Central memory CD8-positive, alpha-beta T cell (primary cell): ENCODE data around the gene MEOX2.

ENCODE experiments used
- ATAC-seq: fragments of 150-1000 bp; cut with Tn5 transposase; replicated peaks from 2 replicates; pipeline ENCODE4 v1.10.0; 2022; ENCODE audit warnings: mild to moderate bottlenecking, moderate FRiP score, moderate number of reproducible peaks; ENCODE audit not compliant: poor library complexity, severe bottlenecking; ENCODE audit errors: extremely low read depth
- DNase-seq, 2 donors: peaks; one replicate each; pipeline ENCODE4 v3.0.0; 2021; ENCODE audit warnings: low spot score in 2 of 2
- H3K27ac Mint-ChIP-seq: one replicate; pipeline ENCODE4 v1.8.0; 2022; ENCODE audit warnings: low read depth, mild to moderate bottlenecking, moderate library complexity, mixed read lengths
- H3K27me3 Mint-ChIP-seq: one replicate; pipeline ENCODE4 v1.8.0; 2022; ENCODE audit warnings: mixed read lengths
- H3K36me3 Mint-ChIP-seq: one replicate; pipeline ENCODE4 v1.8.0; 2022; ENCODE audit warnings: mild to moderate bottlenecking, moderate library complexity, mixed read lengths; ENCODE audit not compliant: insufficient read depth
- H3K4me1 Mint-ChIP-seq: one replicate; pipeline ENCODE4 v1.8.0; 2022; ENCODE audit warnings: mixed read lengths
- H3K4me3 Mint-ChIP-seq: one replicate; pipeline ENCODE4 v1.8.0; 2022; ENCODE audit warnings: mild to moderate bottlenecking, moderate library complexity, mixed read lengths
- H3K9me3 Mint-ChIP-seq: one replicate; pipeline ENCODE4 v1.8.0; 2022; ENCODE audit warnings: mixed read lengths

Gene MEOX2

DNA sequence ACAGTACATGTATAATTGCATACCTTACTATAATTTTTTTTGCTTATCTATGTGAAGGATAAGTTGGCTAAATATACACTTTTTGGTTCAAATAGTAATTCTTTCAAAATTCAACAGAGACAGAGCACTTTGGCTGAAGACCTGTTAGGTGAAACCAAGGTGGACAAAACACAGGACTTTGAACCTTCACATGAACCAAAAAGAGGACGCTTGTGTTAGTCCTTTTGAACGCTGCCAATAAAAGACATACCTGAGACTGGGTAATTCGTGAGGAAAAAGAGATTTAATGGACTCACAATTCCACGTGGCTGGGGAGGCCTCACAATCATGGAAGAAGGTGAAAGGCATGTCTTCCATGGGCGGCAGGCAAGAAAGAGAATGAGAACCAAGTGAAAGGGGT, 120.0 kb downstream of the MEOX2 start:
- Mint-ChIP-seq H3K27ac (no peak overlapping the region), H3K27me3 (no peaks in the 10 kb centered on the region), H3K9me3 (peaks cover 6% of the 10 kb centered on the region), H3K4me1 (no peaks in the 10 kb centered on the region), H3K4me3 (no peak overlapping the region), H3K36me3 (no peaks in the 10 kb centered on the region)
- DNase-seq (no peak), ATAC-seq (no peak)

GRCh38 chr7:15561835-15562234, 124.6 kb downstream of the MEOX2 start, which contains the start of gene AGMO:
Gene AGMO (minus strand): TSS chr7:15562015.
- DNase-seq, result no peak

More at GRCh38 chr7:15561835-15562234, 124.6 kb downstream of the MEOX2 start, which contains the start of gene AGMO:
- H3K4me3 Mint-ChIP-seq, result no peak within 1 kb of the TSS
- no peaks in the 10 kb centered on the region for H3K36me3 Mint-ChIP-seq
- no peak within 1 kb of the TSS for H3K27ac Mint-ChIP-seq
- no peaks in the 10 kb centered on the region for H3K9me3 Mint-ChIP-seq
- H3K4me1 Mint-ChIP-seq, result no peaks in the 10 kb centered on the region
- ATAC-seq, result no peak
- H3K27me3 Mint-ChIP-seq, result no peaks in the 10 kb centered on the region
